Natural killer cell treated with Interleukin-12 subunit alpha and Interleukin-12 subunit beta and Interleukin-15 and Interleukin-18, amount 100 ng/mL, for 72 hours (primary cell): ENCODE data around the gene C2orf69. TPM values are rescaled to one million over a fixed set of nuclear protein-coding genes. Genes with fewer than 3 reads are reported as not detected.
"Not testable (repeated sequence)": the region's sequence is repeated elsewhere in the genome, so short reads cannot be mapped to it uniquely, and the experiment has no call there.

Source experiments
- ATAC-seq, 2 donors: fragments of 150-1000 bp; cut with Tn5 transposase in 1 of 2; sonication (Bioruptor Pico), chemical (Tn5 transposase) in 1 of 2; 2 replicates each; pipeline ENCODE4 v1.10.0; 2021
- DNase-seq: peaks from one replicate; pipeline ENCODE4 v3.0.0; 2022; ENCODE audit warnings: low spot score
- H3K27ac Mint-ChIP-seq, 2 donors: 1 replicate in 1 of 2; 2 replicates in 1 of 2; pipeline ENCODE4 v1.8.0; 2022; ENCODE audit warnings: mixed read lengths in 2 of 2, mild to moderate bottlenecking in 1 of 2, moderate library complexity in 1 of 2
- H3K27me3 Mint-ChIP-seq, 2 donors: 1 replicate in 1 of 2; 2 replicates in 1 of 2; pipeline ENCODE4 v1.8.0; 2022; ENCODE audit warnings: mixed read lengths in 2 of 2
- H3K36me3 Mint-ChIP-seq: one replicate; pipeline ENCODE4 v1.8.0; 2022; ENCODE audit warnings: mixed read lengths
- H3K4me1 Mint-ChIP-seq, 2 donors: 1 replicate in 1 of 2; 2 replicates in 1 of 2; pipeline ENCODE4 v1.8.0; 2022; ENCODE audit warnings: low read depth in 2 of 2, mixed read lengths in 2 of 2, mild to moderate bottlenecking in 1 of 2
- H3K4me3 Mint-ChIP-seq: one replicate; pipeline ENCODE4 v1.8.0; 2022; ENCODE audit warnings: mixed read lengths
- H3K9me3 Mint-ChIP-seq: 2 replicates; pipeline ENCODE4 v1.8.0; 2022; ENCODE audit warnings: mixed read lengths
- total RNA-seq, 2 donors: library from RNA; stranded (reverse); gene quantifications; one replicate each; pipeline ENCODE4 v1.2.3, GENCODE V29; 2022

Gene C2orf69
- total RNA-seq, 2 donors from 2014 or later, result 13.5 to 22.1 TPM

DNA sequence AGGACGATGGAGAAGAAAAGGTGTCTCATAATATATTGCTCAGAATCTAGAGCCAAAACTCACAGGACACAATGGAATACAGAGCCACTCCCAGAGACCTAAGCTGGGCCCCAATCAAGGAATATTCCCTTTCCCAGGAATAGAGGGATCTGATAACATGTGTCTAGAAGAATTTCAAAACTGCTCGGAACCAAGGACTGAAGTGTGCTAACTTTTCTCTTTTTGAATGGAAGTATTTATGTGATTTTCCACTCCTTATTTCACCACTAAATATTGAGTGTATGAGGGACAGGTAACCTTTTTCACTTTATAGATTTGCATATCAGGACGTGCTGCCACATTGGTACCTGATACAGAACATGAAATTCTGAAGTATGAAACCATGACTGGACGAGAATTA is 9.2 kb upstream of the C2orf69 start:
- Mint-ChIP-seq H3K4me1 (no peaks in the 10 kb centered on the region), H3K27me3 (peaks cover 2 to 28% of the 10 kb centered on the region in 2 donors), H3K4me3 (no peak overlapping the region), H3K9me3 (no peaks in the 10 kb centered on the region), H3K36me3 (no peaks in the 10 kb centered on the region), H3K27ac (no peak overlapping the region)
- DNase-seq (no peak), ATAC-seq (no peak)

DNA sequence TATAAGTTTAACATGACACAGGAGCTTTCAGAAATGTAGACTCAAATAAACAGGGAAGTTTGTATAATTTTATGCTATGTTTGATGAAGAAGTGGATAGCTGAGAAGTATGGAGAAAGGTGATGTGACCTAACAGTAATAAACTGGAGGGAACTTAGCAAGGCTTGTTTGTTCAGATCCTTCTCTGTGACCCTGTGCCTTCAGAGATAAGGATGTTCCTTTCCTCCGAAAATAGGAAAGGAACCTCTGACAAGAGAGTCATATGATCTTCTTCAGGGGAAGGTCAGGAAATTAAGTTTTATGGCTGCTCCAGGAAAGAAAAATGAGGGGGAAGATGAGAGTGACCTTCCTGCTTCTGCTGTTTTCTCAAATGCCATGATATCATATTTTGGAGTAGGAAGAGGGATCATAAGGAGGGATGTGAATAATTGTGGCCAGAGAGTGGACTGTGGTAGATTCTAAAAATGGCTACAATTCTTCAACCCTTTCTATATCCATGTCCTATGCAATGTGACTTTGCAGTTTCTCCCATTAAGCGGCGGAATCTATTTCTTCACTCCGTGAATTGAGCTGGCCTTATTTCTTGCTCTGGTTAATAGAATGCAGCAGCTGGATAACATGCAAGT is 8.5 kb upstream of the C2orf69 start:
- no peaks in the 10 kb centered on the region for H3K4me1 Mint-ChIP-seq
- no peak overlapping the region for H3K4me3 Mint-ChIP-seq
- no peak overlapping the region for H3K27ac Mint-ChIP-seq
- H3K9me3 Mint-ChIP-seq, result no peaks in the 10 kb centered on the region
- DNase-seq (no peak), ATAC-seq (no peak)
- H3K27me3 Mint-ChIP-seq, result peaks cover 2 to 28% of the 10 kb centered on the region in 2 donors
- no peaks in the 10 kb centered on the region for H3K36me3 Mint-ChIP-seq

DNA sequence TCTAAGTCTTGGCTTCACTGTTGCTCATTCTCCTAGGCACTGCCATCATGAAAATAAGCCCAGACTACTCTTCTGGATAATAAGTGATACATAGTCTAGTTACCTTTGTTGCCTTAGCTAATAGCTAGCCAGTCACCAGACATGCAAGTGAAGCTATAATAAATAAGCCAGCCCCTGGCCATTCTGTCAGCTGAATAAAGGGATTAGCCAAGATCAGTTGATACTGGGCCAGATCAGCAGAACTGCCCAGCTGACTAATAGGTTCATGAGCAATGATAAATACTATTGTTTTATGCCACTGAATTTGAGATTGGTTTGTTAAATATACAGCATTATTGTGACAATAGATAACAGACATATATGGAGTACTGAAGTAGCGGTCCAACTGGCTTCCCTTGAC is 8.0 kb upstream of the C2orf69 start:
- Mint-ChIP-seq H3K27ac (no peak overlapping the region), H3K27me3 (peaks cover 2 to 29% of the 10 kb centered on the region in 2 donors)
- ATAC-seq, result no peak

DNA sequence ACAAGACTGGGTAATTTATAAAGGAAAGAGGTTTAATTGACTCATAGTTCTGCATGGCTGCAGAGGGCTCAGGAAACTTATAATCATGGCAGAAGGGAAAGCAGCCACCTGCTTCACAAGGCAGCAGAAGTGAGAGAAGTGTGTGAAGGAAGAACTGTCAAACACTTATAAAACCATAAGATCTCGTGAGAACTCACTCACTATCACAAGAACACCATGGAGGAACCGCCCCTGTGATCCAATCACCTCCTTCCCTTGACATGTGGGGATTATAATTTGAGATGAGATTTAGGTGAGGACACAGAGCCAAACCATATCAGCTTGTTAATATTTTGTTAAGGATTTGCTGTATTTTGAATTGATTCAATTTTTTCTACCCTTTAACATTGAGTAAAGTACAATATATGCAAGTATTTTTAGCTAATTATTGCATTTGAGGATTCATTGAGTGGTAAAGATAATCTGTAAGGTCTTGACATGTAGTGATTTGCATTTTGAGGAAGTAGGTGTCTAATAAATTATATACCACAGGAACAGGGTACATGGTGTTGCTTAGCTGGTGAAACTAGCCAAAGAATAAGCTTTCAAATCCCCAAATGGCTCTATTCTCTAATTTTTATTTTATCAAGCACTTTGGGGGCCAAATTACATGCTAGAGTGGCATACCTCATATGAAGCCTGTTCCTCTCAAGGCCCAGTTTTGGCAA is 3.9 kb upstream of the C2orf69 start:
- no peak overlapping the region for H3K4me3 Mint-ChIP-seq

More for the DNA sequence above, 8.0 kb upstream of the C2orf69 start:
- Mint-ChIP-seq H3K4me3 (no peak overlapping the region), H3K4me1 (no peaks in the 10 kb centered on the region), H3K36me3 (no peaks in the 10 kb centered on the region), H3K9me3 (no peaks in the 10 kb centered on the region)
- DNase-seq, result no peak

DNA sequence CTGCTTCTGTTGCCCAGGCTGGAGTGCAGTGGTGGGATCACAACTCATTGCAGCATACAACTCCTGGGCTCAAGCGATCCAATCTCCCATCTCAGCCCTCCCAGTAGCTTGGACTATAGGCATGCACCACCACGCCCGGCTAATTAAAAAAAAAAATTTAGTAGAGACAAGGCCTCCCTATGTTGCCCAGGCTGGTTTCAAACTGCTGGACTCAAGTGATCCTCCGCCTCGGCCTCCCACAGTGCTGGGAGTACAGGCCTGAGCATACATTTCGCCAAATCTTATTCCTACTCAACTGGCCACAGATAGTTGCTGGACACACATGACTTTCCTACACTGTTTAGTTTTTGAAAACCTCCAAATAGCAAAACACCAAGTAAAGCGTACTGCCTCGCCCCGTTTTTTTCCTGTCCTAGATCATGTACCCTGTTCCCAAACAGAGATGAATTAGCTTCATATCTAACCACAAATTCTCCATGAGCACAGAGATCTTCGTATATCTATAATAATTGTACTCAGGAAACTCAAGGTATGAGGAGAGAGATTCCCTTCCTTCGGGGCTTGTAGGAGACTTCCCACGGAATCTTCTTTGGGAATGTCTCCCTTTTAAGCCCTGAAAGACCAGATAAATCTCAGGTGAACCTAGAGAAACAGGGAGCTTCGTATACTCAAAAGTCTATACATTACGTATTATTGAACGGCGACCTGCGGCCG is 598 bp upstream of the C2orf69 start:
- Mint-ChIP-seq H3K9me3 (no peaks in the 10 kb centered on the region), H3K36me3 (no peaks in the 10 kb centered on the region), H3K27ac (peak overlapping the region; percentile 81 to 97), H3K4me3 (peak overlapping the region; percentile 99), H3K4me1 (peaks cover 19 to 31% of the 10 kb centered on the region in 2 donors), H3K27me3 (peaks cover 0 to 11% of the 10 kb centered on the region in 2 donors)
- no peak for ATAC-seq
- no peak for DNase-seq

More for the DNA sequence above, 3.9 kb upstream of the C2orf69 start:
- no peaks in the 10 kb centered on the region for H3K36me3 Mint-ChIP-seq
- DNase-seq, result no peak
- H3K27me3 Mint-ChIP-seq, result peaks cover under 1 to 23% of the 10 kb centered on the region in 2 donors
- no peaks in the 10 kb centered on the region for H3K9me3 Mint-ChIP-seq
- no peak overlapping the region for H3K27ac Mint-ChIP-seq
- ATAC-seq, result no peak
- peaks cover 9 to 16% of the 10 kb centered on the region in 2 donors for H3K4me1 Mint-ChIP-seq

DNA sequence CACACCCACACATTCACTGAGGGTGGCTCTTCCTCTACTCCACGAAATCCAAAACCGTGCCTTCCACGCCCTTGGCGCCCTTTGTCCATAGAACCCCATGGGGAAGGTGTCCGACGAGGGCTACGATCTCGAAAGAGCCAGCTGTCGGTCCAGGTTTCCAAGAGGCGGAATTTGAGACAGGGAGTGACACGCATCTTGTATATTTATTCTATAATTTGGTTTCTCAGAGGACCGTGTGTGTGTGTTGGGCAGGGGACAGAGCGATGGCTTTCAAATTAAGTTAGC is 726 bp downstream of the C2orf69 start:
- ATAC-seq, result no peak
- H3K4me3 Mint-ChIP-seq, result peak overlapping the region; percentile 99
- no peaks in the 10 kb centered on the region for H3K9me3 Mint-ChIP-seq
- peaks cover 0 to 5% of the 10 kb centered on the region in 2 donors for H3K27me3 Mint-ChIP-seq
- peak overlapping the region; percentile 81 to 97 for H3K27ac Mint-ChIP-seq
- DNase-seq, result no peak
- peaks cover 10% of the 10 kb centered on the region for H3K36me3 Mint-ChIP-seq
- H3K4me1 Mint-ChIP-seq, result peaks cover 19 to 31% of the 10 kb centered on the region in 2 donors

DNA sequence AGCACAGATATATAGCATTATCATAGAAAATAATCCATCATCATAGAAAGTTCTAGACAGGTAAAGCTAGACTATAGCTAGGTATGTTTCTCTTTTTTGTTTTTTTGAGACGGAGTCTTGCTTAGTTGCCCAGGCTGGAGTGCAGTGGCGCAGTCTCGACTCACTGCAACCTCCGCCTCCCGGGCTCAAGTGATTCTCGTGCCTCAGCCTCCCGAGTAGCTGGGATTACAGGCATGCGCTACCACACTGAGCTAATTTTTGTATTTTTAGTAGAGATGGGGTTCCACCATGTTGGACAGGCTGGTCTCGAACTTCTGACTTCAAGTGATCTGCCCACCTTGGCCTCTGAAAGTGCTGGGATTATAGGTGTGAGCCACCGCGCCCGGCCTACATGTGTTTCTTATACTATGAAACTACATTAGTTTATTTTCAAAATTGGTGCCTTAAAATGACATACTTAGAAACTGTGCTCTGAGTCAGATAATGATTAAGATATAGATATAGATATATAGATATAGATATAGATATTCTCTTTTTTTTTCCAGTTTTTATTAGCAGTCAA is 1.5 kb downstream of the C2orf69 start:
- Mint-ChIP-seq H3K36me3 (peaks cover 18% of the 10 kb centered on the region), H3K27ac (peak overlapping the region in 1 of 2 donors; percentile 97), H3K4me3 (peak overlapping the region; percentile 99), H3K4me1 (peaks cover 23 to 31% of the 10 kb centered on the region in 2 donors)
- DNase-seq, H3K9me3 Mint-ChIP-seq, H3K27me3 Mint-ChIP-seq, ATAC-seq: not testable (repeated sequence)

DNA sequence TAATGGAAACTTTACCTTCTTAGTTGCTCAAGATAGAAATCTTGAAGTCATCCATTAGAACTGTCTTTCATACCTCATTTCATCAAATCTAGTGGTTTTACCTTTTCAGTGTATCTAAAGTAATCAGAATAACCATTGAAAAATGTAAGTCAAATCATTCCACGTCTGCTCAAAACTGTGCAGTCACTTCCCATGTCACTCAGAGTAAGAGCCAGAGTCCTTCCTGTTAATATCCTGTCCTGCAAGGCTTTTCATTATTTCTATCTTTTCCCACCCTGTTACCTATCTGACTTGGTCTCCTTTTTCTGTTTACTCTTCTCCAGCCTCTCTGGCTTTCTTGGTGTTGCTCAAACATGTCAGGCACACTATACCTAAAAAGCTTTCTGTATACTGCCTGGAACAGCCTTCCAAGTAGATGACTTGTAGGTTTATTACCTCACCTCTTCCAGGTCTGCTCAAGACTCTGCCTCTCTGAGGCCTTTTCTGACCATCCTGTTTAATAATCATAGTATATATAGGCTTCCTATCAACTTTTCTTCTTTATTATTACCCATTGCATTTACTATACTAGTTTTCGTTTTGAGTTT is 3.4 kb downstream of the C2orf69 start:
- Mint-ChIP-seq H3K36me3 (peaks cover 26% of the 10 kb centered on the region), H3K27ac (peak overlapping the region; percentile 4 to 18), H3K27me3 (no peaks in the 10 kb centered on the region), H3K4me3 (peak overlapping the region; percentile 41), H3K4me1 (peaks cover 24 to 31% of the 10 kb centered on the region in 2 donors), H3K9me3 (no peaks in the 10 kb centered on the region)
- ATAC-seq (no peak), DNase-seq (no peak)

DNA sequence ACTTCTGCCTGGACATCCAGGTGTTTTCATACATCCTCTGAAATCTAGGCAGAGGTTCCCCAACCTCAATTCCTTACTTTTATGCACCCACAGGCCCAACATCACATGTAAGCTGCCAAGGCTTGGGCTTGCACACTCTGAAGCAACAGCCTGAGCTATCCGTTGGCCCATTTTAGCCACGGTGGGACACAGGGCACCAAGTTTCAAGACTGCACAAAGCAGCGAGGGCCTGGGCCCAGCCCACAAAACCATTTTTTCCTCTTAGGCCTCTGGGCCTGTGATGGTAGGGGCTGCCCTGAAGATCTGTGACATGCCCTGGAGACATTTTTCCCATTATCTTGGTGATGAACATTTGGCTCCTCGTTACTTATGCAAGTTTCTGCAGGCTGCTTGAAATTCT is 5.9 kb downstream of the C2orf69 start:
- Mint-ChIP-seq H3K9me3 (no peaks in the 10 kb centered on the region), H3K27me3 (no peaks in the 10 kb centered on the region), H3K4me3 (no peak overlapping the region), H3K4me1 (peaks cover 17% of the 10 kb centered on the region in 2 donors), H3K27ac (no peak overlapping the region), H3K36me3 (peaks cover 26% of the 10 kb centered on the region)
- DNase-seq (no peak), ATAC-seq (no peak)

DNA sequence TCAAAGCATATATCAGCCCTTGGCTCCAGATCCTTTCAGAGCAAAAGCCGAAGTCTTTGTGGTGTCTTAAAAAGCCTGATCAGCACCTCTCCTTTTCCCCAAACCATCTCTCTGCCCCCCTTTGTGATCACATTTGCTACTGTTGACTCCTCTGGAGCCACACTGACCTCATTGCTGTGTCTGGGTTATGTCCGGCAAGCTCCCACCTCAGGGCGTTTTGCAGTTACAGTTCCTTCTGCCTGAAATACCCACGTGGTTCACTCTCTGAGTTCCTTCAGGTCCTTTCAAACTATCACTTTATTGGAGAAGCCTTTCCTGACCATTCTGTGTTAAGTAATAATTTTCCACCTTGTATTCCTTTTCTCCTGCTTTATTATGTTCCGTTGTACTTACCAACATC is 11.8 kb downstream of the C2orf69 start:
- DNase-seq (no peak), ATAC-seq (no peak)
- no peak overlapping the region for H3K4me3 Mint-ChIP-seq
- peak overlapping the region in 1 of 2 donors; percentile 10 for H3K27ac Mint-ChIP-seq
- H3K27me3 Mint-ChIP-seq, result no peaks in the 10 kb centered on the region
- H3K9me3 Mint-ChIP-seq, result no peaks in the 10 kb centered on the region
- peaks cover 13% of the 10 kb centered on the region for H3K36me3 Mint-ChIP-seq
- peaks cover 9 to 11% of the 10 kb centered on the region in 2 donors for H3K4me1 Mint-ChIP-seq

DNA sequence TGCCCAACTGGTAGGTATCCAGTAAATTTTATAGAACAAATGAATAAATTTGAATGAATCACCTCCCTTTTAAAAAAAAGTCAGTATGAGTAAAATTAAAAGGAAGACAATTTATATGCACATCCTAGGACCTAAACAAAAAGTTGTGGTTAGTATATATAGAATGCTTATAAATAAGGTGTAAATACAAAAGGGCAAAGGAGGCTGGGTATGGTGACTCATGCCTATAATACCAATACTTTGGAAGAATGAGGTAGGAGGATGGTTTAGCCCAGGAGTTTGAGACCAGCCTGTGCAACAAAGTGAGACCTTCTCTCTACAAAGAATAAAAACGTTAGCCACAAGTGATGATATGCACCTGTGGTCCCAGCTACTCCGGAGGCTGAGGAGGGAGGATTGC is 12.8 kb downstream of the C2orf69 start:
- H3K4me1 Mint-ChIP-seq, result peaks cover 9 to 11% of the 10 kb centered on the region in 2 donors
- peak overlapping the region in 1 of 2 donors; percentile 21 for H3K27ac Mint-ChIP-seq
- no peak overlapping the region for H3K4me3 Mint-ChIP-seq
- ATAC-seq, result no peak
- peaks cover 8% of the 10 kb centered on the region for H3K36me3 Mint-ChIP-seq
- H3K27me3 Mint-ChIP-seq, result no peaks in the 10 kb centered on the region
- DNase-seq, result no peak
- no peaks in the 10 kb centered on the region for H3K9me3 Mint-ChIP-seq

DNA sequence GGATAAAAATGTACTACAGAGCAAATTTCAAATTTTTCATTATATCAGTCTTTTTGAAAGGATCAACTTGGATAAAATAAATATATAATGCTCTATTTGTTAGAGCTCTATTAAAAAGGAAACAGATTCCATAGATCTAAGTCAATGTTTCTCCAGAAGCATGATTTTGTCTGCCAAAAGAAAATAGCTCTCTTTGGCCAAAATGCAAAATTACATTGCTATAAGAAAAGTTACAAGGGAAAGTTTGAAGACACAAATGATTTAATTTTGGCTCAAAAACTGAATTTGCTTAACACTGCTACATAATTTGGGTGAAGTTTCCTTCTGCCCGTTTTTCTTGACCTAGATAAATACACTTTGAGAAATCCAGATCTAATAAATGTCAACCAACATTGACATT is 15.7 kb downstream of the C2orf69 start:
- no peaks in the 10 kb centered on the region for H3K27me3 Mint-ChIP-seq
- H3K4me1 Mint-ChIP-seq, result peaks cover 9 to 11% of the 10 kb centered on the region in 2 donors
- H3K9me3 Mint-ChIP-seq, result no peaks in the 10 kb centered on the region
- ATAC-seq (no peak), DNase-seq (no peak)
- peaks cover 6% of the 10 kb centered on the region for H3K36me3 Mint-ChIP-seq
- no peak overlapping the region for H3K27ac Mint-ChIP-seq
- H3K4me3 Mint-ChIP-seq, result no peak overlapping the region

DNA sequence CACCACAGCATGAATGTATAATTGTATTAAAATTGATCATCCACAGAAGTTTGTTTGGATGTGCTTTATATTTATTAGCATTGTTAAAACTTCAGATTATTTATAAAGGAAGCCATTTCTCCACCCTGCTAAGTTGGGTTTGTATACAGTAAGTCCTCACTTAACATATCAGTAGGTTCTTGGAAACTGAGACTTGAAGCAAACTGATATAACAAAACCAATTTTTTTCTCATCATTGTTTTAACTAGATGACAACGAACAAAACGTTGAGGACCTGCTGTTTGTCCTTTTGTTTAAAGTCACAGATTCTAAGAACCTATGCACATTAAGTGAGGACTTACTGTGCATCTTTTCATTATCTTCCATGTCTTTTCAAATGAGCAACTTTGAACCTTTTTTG is 17.1 kb downstream of the C2orf69 start:
- DNase-seq (no peak), ATAC-seq (no peak)
- H3K4me3 Mint-ChIP-seq, result no peak overlapping the region
- no peaks in the 10 kb centered on the region for H3K9me3 Mint-ChIP-seq
- no peaks in the 10 kb centered on the region for H3K27me3 Mint-ChIP-seq
- peak overlapping the region in 1 of 2 donors; percentile 15 for H3K27ac Mint-ChIP-seq
- peaks cover 6% of the 10 kb centered on the region for H3K36me3 Mint-ChIP-seq
- peaks cover 0 to 5% of the 10 kb centered on the region in 2 donors for H3K4me1 Mint-ChIP-seq
